ENCODE results near the gene THPO.
A peak's percentile ranks its signal among the peaks of the same experiment; 100 is the strongest.

Gene THPO

DNA sequence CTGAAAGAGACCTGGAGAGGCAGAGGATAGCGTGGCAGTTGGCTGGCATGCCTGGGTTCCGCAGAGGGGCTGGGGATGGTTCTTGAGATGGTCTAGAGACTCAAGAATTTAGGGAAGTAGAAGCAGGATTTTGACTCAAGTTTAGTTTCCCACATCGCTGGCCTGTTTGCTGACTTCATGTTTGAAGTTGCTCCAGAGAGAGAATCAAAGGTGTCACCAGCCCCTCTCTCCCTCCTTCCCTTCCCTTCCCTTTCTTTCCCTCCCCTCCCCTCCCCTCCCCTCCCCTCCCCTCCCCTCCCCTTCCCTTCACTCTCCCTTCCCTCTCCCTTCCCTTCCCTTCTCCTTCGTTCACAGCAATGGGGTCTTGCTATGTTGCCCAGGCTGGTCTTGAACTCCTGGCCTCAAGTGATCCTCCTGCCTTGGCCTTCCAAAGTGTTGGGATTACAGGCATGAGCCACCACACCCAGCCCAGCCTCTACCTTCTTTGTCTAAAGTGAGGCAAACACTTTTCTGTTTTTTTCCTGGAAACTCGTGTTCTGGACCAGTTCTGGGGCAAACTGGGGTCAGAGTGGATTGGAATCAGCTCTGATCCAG, 12.0 kb upstream of the THPO start:
- Mint-ChIP-seq H3K27ac (no peak overlapping the region), H3K36me3 (ENCODE audit: low read depth) (no peaks in the 10 kb centered on the region), H3K27me3 (ENCODE audit: low read depth) (peaks cover 15% of the 10 kb centered on the region), H3K9me3 (no peaks in the 10 kb centered on the region), H3K4me1 (ENCODE audit: low read depth) (no peaks in the 10 kb centered on the region), H3K4me3 (no peak overlapping the region)

DNA sequence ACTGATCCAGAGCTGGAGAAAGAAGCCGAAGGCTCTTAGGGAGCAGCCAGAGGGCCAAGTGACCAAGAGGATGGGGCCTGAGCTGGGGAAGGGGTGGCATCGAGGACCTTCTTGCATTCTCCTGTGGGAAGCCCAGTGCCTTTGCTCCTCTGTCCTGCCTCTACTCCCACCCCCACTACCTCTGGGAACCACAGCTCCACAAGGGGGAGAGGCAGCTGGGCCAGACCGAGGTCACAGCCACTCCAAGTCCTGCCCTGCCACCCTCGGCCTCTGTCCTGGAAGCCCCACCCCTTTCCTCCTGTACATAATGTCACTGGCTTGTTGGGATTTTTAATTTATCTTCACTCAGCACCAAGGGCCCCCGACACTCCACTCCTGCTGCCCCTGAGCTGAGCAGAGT, 11.4 kb upstream of the THPO start:
- no peak overlapping the region for H3K27ac Mint-ChIP-seq
- peaks cover 19% of the 10 kb centered on the region for H3K27me3 Mint-ChIP-seq (ENCODE audit: low read depth)
- H3K36me3 Mint-ChIP-seq (ENCODE audit: low read depth), result no peaks in the 10 kb centered on the region

GRCh38 chr3:184388936-184389230, 10.9 kb upstream of the THPO start:
- no peak overlapping the region for H3K27ac Mint-ChIP-seq
- no peaks in the 10 kb centered on the region for H3K36me3 Mint-ChIP-seq (ENCODE audit: low read depth)
- H3K4me1 Mint-ChIP-seq (ENCODE audit: low read depth), result no peaks in the 10 kb centered on the region
- no peak overlapping the region for H3K4me3 Mint-ChIP-seq
- H3K27me3 Mint-ChIP-seq (ENCODE audit: low read depth), result peaks cover 24% of the 10 kb centered on the region
- H3K9me3 Mint-ChIP-seq, result no peaks in the 10 kb centered on the region

More for the DNA sequence above, 11.4 kb upstream of the THPO start:
- H3K4me1 Mint-ChIP-seq (ENCODE audit: low read depth), result no peaks in the 10 kb centered on the region
- H3K9me3 Mint-ChIP-seq, result no peaks in the 10 kb centered on the region
- no peak overlapping the region for H3K4me3 Mint-ChIP-seq

- peaks cover 27% of the 10 kb centered on the region for H3K27me3 Mint-ChIP-seq (ENCODE audit: low read depth)
- no peaks in the 10 kb centered on the region for H3K4me1 Mint-ChIP-seq (ENCODE audit: low read depth)
- no peak overlapping the region for H3K27ac Mint-ChIP-seq
These were observed 10.3 kb upstream of the THPO start for GRCh38 chr3:184388164-184388935.

DNA sequence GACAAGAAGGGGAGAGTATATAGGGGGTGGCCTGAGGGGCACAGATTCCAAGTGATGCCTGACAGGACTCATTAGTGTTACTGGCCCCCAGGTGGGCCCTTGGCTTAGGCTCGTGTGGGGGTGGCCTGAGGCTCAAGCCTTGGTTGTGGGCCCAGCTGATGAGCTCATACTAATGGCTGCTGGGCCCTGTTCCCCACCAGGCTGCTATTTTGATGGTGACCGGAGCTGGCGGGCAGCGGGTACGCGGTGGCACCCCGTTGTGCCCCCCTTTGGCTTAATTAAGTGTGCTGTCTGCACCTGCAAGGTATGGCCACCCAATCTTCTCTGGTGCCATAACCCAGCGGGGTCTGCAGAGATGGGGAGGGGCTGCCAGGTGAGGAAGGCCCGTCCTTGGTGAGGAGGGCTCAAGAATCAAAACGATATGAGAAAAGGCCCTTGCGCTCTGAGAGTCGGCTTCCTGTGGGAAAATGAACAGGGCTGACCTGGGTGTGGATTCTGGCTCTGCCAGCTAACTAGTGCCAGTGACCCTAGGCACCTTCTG, 9.2 kb upstream of the THPO start:
- no peak overlapping the region for H3K4me3 Mint-ChIP-seq
- H3K9me3 Mint-ChIP-seq, result no peaks in the 10 kb centered on the region
- no peaks in the 10 kb centered on the region for H3K36me3 Mint-ChIP-seq (ENCODE audit: low read depth)
- peaks cover 33% of the 10 kb centered on the region for H3K27me3 Mint-ChIP-seq (ENCODE audit: low read depth)
- H3K4me1 Mint-ChIP-seq (ENCODE audit: low read depth), result no peaks in the 10 kb centered on the region
- no peak overlapping the region for H3K27ac Mint-ChIP-seq

More at GRCh38 chr3:184388164-184388935, 10.3 kb upstream of the THPO start:
- no peak overlapping the region for H3K4me3 Mint-ChIP-seq
- H3K36me3 Mint-ChIP-seq (ENCODE audit: low read depth), result no peaks in the 10 kb centered on the region
- H3K9me3 Mint-ChIP-seq, result no peaks in the 10 kb centered on the region

DNA sequence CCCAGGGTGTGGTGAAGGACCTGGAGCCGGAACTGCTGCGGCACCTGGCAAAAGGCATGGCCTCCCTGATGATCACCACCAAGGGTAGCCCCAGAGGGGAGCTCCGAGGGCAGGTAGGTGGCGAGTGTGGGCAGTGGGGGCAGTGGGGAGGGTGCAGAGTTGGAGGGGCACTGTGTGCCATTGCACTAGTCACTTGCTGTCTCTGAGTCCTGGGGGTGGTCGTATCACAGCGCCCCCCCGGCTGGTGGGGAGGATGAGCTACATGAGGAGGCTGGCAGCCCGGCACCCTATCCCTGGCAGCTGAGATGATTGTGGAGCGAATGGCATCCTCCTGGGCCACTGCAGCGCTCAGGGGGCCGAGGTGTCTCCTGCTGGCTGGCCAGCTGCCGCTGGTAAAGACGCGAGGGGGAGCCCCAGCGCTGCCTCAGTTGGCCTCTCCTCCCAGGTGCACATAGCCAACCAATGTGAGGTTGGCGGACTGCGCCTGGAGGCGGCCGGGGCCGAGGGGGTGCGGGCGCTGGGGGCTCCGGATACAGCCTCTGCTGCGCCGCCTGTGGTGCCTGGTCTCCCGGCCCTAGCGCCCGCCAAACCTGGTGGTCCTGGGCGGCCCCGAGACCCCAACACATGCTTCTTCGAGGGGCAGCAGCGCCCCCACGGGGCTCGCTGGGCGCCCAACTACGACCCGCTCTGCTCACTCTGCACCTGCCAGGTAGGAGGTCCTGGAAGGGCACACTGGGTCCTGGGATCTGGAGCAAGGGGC, 8.2 kb upstream of the THPO start:
- peaks cover 40% of the 10 kb centered on the region for H3K27me3 Mint-ChIP-seq (ENCODE audit: low read depth)
- H3K9me3 Mint-ChIP-seq, result no peaks in the 10 kb centered on the region
- H3K27ac Mint-ChIP-seq, result no peak overlapping the region
- no peaks in the 10 kb centered on the region for H3K36me3 Mint-ChIP-seq (ENCODE audit: low read depth)
- no peaks in the 10 kb centered on the region for H3K4me1 Mint-ChIP-seq (ENCODE audit: low read depth)
- H3K4me3 Mint-ChIP-seq, result no peak overlapping the region

DNA sequence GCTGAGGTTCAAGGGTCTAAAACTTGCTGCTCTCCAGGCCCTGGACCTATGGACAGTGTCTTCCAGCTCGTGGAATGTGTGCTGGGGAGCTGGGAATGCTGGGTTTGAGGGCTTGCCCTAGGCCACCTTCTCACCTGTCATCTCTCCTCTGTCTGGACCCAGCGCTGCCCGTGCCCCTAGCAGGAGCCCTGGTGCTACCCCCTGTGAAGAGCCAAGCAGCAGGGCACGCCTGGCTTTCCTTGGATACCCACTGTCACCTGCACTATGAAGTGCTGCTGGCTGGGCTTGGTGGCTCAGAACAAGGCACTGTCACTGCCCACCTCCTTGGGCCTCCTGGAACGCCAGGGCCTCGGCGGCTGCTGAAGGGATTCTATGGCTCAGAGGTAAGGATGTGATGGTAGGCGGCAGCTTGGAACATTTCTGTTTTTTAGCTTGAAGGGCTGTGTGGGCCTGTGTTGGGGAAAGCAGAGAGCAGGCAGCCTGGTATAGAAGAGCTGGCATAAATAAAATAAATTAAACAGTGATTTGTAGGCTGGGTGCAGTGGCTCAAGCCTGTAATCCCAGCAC, 6.9 kb upstream of the THPO start:
- H3K36me3 Mint-ChIP-seq (ENCODE audit: low read depth), result no peaks in the 10 kb centered on the region
- peaks cover 2% of the 10 kb centered on the region for H3K4me1 Mint-ChIP-seq (ENCODE audit: low read depth)
- no peak overlapping the region for H3K4me3 Mint-ChIP-seq
- H3K27me3 Mint-ChIP-seq (ENCODE audit: low read depth), result peaks cover 38% of the 10 kb centered on the region
- H3K9me3 Mint-ChIP-seq, result no peaks in the 10 kb centered on the region
- no peak overlapping the region for H3K27ac Mint-ChIP-seq

DNA sequence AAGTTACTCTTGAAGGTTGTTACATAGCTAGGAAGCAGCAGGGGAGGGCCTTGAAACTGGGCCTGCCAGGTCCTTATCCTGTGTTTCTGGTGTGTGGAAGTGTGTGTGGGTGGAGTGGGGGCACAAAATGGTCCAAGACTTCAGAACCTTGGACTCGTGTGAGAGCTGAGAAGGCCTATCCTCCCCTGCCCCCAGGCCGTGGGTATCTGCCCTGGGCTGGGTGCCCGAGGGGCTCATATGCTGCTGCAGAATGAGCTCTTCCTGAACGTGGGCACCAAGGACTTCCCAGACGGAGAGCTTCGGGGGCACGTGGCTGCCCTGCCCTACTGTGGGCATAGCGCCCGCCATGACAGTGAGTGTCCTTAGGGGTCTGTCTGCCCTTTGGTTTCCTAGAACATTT, 6.3 kb upstream of the THPO start:
- H3K36me3 Mint-ChIP-seq (ENCODE audit: low read depth), result no peaks in the 10 kb centered on the region
- no peak overlapping the region for H3K27ac Mint-ChIP-seq
- peaks cover 2% of the 10 kb centered on the region for H3K4me1 Mint-ChIP-seq (ENCODE audit: low read depth)
- no peak overlapping the region for H3K4me3 Mint-ChIP-seq
- no peaks in the 10 kb centered on the region for H3K9me3 Mint-ChIP-seq
- H3K27me3 Mint-ChIP-seq (ENCODE audit: low read depth), result peaks cover 35% of the 10 kb centered on the region

DNA sequence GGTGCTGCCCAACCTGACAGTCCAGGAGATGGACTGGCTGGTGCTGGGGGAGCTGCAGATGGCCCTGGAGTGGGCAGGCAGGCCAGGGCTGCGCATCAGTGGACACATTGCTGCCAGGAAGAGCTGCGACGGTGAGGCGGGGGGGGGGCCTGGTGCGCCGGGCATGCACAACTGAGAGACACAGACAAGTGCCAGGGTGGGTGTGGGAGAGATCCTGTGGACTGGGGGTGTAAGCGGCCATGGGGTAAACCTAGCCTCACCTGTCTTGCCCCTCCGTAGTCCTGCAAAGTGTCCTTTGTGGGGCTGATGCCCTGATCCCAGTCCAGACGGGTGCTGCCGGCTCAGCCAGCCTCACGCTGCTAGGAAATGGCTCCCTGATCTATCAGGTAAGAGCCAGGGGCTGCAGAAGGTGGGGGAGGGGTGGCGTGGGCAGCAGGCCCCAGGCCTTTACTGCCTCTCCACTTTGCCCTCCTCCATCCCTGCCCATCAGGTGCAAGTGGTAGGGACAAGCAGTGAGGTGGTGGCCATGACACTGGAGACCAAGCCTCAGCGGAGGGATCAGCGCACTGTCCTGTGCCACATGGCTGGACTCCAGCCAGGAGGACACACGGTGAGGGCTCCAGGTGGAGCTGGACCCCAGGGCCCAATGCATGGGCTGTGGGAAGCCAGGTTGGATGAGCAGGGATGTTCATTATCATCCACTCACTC, 5.2 kb upstream of the THPO start:
- no peaks in the 10 kb centered on the region for H3K36me3 Mint-ChIP-seq (ENCODE audit: low read depth)
- H3K27ac Mint-ChIP-seq, result no peak overlapping the region
- no peak overlapping the region for H3K4me3 Mint-ChIP-seq
- H3K4me1 Mint-ChIP-seq (ENCODE audit: low read depth), result peaks cover 2% of the 10 kb centered on the region
- no peaks in the 10 kb centered on the region for H3K9me3 Mint-ChIP-seq
- peaks cover 47% of the 10 kb centered on the region for H3K27me3 Mint-ChIP-seq (ENCODE audit: low read depth)

- Mint-ChIP-seq H3K27ac (no peak overlapping the region), H3K36me3 (ENCODE audit: low read depth) (no peaks in the 10 kb centered on the region), H3K4me3 (no peak overlapping the region), H3K27me3 (ENCODE audit: low read depth) (peaks cover 54% of the 10 kb centered on the region), H3K9me3 (no peaks in the 10 kb centered on the region), H3K4me1 (ENCODE audit: low read depth) (peaks cover 2% of the 10 kb centered on the region)
These were observed 4.5 kb upstream of the THPO start for GRCh38 chr3:184382326-184383032.

- peaks cover 63% of the 10 kb centered on the region for H3K27me3 Mint-ChIP-seq (ENCODE audit: low read depth)
- no peaks in the 10 kb centered on the region for H3K36me3 Mint-ChIP-seq (ENCODE audit: low read depth)
- peaks cover 2% of the 10 kb centered on the region for H3K4me1 Mint-ChIP-seq (ENCODE audit: low read depth)
These were observed 3.5 kb upstream of the THPO start for GRCh38 chr3:184381261-184382224.

DNA sequence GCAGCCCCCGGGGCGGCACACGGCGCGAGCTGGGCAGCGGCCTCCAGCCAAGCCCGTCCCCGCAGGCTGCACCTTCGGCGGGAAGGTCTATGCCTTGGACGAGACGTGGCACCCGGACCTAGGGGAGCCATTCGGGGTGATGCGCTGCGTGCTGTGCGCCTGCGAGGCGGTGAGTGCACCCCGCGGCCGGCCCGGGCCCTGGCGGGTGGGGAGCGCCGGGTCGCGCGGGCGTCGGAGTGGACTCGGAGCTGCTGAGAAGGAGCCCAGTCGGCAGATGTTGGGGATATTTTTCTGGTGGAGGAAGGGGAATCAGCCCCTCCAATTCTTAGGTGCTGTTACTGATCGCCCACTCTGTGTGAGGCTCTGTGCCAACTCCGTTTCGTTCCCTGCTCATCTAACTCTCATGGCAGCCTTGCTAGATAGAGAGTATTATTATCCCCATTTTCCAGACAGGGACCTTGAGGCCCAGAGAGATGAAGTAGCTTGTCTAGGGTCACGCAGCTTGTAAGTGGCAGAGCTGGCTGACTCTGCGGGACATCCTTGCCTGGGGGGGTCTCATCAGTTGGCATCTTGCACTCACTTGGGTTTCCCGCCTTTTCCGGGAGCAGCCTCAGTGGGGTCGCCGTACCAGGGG, 2.7 kb upstream of the THPO start:
- Mint-ChIP-seq H3K9me3 (no peaks in the 10 kb centered on the region), H3K27ac (no peak overlapping the region), H3K4me3 (peak overlapping the region; percentile 28), H3K27me3 (ENCODE audit: low read depth) (peaks cover 70% of the 10 kb centered on the region), H3K36me3 (ENCODE audit: low read depth) (no peaks in the 10 kb centered on the region), H3K4me1 (ENCODE audit: low read depth) (peaks cover 2% of the 10 kb centered on the region)

More at GRCh38 chr3:184381261-184382224, 3.5 kb upstream of the THPO start:
- H3K27ac Mint-ChIP-seq, result no peak overlapping the region
- no peaks in the 10 kb centered on the region for H3K9me3 Mint-ChIP-seq
- no peak overlapping the region for H3K4me3 Mint-ChIP-seq
